GM15510 (cell line): ENCODE results near the gene EEF1B2.

Experiments used
- POLR2A ChIP-seq: IDR thresholded peaks from 3 replicates; pipeline ENCODE4 v1.6.1; 2011; ENCODE audit warnings: borderline replicate concordance; ENCODE audit not compliant: insufficient read length; ENCODE audit errors: extremely low read depth

The EEF1B2 gene

GRCh38 chr2:206160125-206160806 lies 571 bp downstream of the EEF1B2 start:
- no peak for TF ChIP-seq POLR2A

GRCh38 chr2:206160807-206161179 lies 1.1 kb downstream of the EEF1B2 start:
- no peak for TF ChIP-seq POLR2A

GRCh38 chr2:206163251-206163880 lies 3.7 kb downstream of the EEF1B2 start:
- no peak for TF ChIP-seq POLR2A

- no peak for TF ChIP-seq POLR2A
Observed at GRCh38 chr2:206164261-206164862, 4.7 kb downstream of the EEF1B2 start.

- no peak for TF ChIP-seq POLR2A
Observed at GRCh38 chr2:206173147-206173546, 13.5 kb downstream of the EEF1B2 start.

GRCh38 chr2:206176121-206176520 lies 16.4 kb downstream of the EEF1B2 start:
- no peak for TF ChIP-seq POLR2A

- TF ChIP-seq POLR2A = no peak
Observed at GRCh38 chr2:206176901-206177300, 17.2 kb downstream of the EEF1B2 start.

GRCh38 chr2:206189691-206190090 lies 30.0 kb downstream of the EEF1B2 start:
- no peak for TF ChIP-seq POLR2A

GRCh38 chr2:206190111-206190510 lies 30.4 kb downstream of the EEF1B2 start:
- TF ChIP-seq POLR2A = no peak

- no peak for TF ChIP-seq POLR2A
Observed at GRCh38 chr2:206190689-206191088, 31.0 kb downstream of the EEF1B2 start.

GRCh38 chr2:206192157-206192556 lies 32.5 kb downstream of the EEF1B2 start:
- no peak for TF ChIP-seq POLR2A

GRCh38 chr2:206193671-206194357 lies 34.1 kb downstream of the EEF1B2 start:
- TF ChIP-seq POLR2A = no peak

GRCh38 chr2:206198677-206199076 lies 39.0 kb downstream of the EEF1B2 start:
- TF ChIP-seq POLR2A = no peak

GRCh38 chr2:206201075-206201848 lies 41.6 kb downstream of the EEF1B2 start:
- TF ChIP-seq POLR2A = no peak

- TF ChIP-seq POLR2A = no peak
Observed at GRCh38 chr2:206202446-206202845, 42.8 kb downstream of the EEF1B2 start.

- no peak for TF ChIP-seq POLR2A
Observed at GRCh38 chr2:206203331-206203730, 43.6 kb downstream of the EEF1B2 start.

GRCh38 chr2:206204710-206205109 lies 45.0 kb downstream of the EEF1B2 start:
- no peak for TF ChIP-seq POLR2A
